HepG2 (cell line): ENCODE data around the gene REEP3.

Experiments used
- CREM ChIP-seq, 2 experiments: sonication (generic) in 1 of 2; formaldehyde crosslinking in 1 of 2; IDR thresholded peaks; 2 replicates each; pipeline versions ENCODE4 v1.4.0 to v1.6.1; 2016 to 2020; ENCODE audit warnings: antibody characterized with exemption in 1 of 2, mild to moderate bottlenecking in 1 of 2, missing genetic modification reagents in 1 of 2
- GPN1 ChIP-seq: sonication (generic); formaldehyde crosslinking; IDR thresholded peaks from 2 replicates; pipeline ENCODE4 v1.5.1; 2020; ENCODE audit warnings: missing genetic modification reagents, borderline replicate concordance
- KDM5B ChIP-seq: sonication (generic); formaldehyde crosslinking; IDR thresholded peaks from 2 replicates; pipeline ENCODE4 v1.4.0; 2020; ENCODE audit warnings: missing genetic modification reagents, mild to moderate bottlenecking, borderline replicate concordance
- UBTF ChIP-seq: sonication (generic); formaldehyde crosslinking; IDR thresholded peaks from 2 replicates; pipeline ENCODE4 v1.4.0; 2020; ENCODE audit warnings: mild to moderate bottlenecking, missing genetic modification reagents
- ZNF318 ChIP-seq: sonication (generic); formaldehyde crosslinking; IDR thresholded peaks from 2 replicates; pipeline ENCODE4 v1.4.0; 2020; ENCODE audit warnings: mild to moderate bottlenecking, missing genetic modification reagents
- ZNF660 ChIP-seq: sonication (generic); formaldehyde crosslinking; IDR thresholded peaks from 2 replicates; pipeline ENCODE4 v1.5.1; 2020; ENCODE audit warnings: mild to moderate bottlenecking, low read depth, missing genetic modification reagents, borderline replicate concordance

- TF ChIP-seq ZNF318 (CRISPR knock-in tag) (no peak), KDM5B (CRISPR knock-in tag) (no peak), GPN1 (CRISPR knock-in tag) (no peak), ZNF660 (CRISPR knock-in tag) (no peak), CREM (IDR thresholded peaks at IDR 0.05) (no peak), CREM (CRISPR knock-in tag; IDR thresholded peaks at IDR 0.05) (no peak), UBTF (CRISPR knock-in tag) (no peak)
Measured at GRCh38 chr10:63487990-63488389, 33.2 kb upstream of the REEP3 start.
